ENCODE measurements around the gene CEP41.

DNA sequence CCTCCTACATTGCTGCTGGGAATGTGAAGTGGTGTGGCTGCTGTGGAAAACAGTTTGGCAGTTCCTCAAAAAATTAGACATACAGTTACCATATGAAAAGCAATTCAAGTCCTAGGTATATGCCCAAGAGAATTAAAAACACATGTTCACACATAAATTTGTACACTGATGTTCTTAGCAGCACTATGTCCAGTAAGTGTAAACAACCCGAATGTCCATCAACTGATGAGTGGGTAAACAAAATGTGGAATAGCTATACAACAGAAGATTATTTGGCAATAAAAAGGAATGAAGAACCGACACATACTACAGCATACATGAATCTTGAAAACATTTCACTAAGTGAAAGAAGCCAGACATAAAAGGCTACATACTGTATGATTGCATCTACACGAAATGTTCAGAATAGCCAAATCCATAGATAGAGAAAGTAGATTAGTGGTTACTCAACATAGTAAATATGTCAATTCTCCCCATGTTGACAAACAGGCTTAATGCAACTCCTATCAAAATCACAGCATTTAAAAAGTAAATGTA, 17.2 kb downstream of the CEP41 start:
- TF ChIP-seq POLR2A (IDR thresholded peaks at IDR 0.05; ENCODE audit: low read depth, low read length) (no peak), EZH2 (IDR thresholded peaks at IDR 0.05; ENCODE audit: borderline replicate concordance, low read depth, low read length, severe bottlenecking) (no peak), POLR2AphosphoS5 (IDR thresholded peaks at IDR 0.05; ENCODE audit: insufficient read depth, low read depth, low read length) (no peak), FOS (IDR thresholded peaks at IDR 0.05; ENCODE audit: borderline replicate concordance, insufficient read depth, low read length) (no peak)
- TF ChIP-seq, protein P1, sequence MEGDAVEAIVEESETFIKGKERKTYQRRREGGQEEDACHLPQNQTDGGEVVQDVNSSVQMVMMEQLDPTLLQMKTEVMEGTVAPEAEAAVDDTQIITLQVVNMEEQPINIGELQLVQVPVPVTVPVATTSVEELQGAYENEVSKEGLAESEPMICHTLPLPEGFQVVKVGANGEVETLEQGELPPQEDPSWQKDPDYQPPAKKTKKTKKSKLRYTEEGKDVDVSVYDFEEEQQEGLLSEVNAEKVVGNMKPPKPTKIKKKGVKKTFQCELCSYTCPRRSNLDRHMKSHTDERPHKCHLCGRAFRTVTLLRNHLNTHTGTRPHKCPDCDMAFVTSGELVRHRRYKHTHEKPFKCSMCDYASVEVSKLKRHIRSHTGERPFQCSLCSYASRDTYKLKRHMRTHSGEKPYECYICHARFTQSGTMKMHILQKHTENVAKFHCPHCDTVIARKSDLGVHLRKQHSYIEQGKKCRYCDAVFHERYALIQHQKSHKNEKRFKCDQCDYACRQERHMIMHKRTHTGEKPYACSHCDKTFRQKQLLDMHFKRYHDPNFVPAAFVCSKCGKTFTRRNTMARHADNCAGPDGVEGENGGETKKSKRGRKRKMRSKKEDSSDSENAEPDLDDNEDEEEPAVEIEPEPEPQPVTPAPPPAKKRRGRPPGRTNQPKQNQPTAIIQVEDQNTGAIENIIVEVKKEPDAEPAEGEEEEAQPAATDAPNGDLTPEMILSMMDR (IDR thresholded peaks at IDR 0.05; ENCODE audit: extremely low read depth in 1 of 2, insufficient read depth in 1 of 2, low read depth in 1 of 2, low read length in 2 of 2) = no peak
- TF ChIP-seq, protein P2, sequence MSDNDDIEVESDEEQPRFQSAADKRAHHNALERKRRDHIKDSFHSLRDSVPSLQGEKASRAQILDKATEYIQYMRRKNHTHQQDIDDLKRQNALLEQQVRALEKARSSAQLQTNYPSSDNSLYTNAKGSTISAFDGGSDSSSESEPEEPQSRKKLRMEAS (IDR thresholded peaks at IDR 0.05; ENCODE audit: insufficient read depth, insufficient read length) = no peak

All from endothelial cell of umbilical vein (primary cell).